ENCODE measurements around the gene NOL4L. TPM values are rescaled to one million over a fixed set of nuclear protein-coding genes. Genes with fewer than 3 reads are reported as not detected.
A peak's percentile ranks its signal among the peaks of the same experiment; 100 is the strongest.

The NOL4L gene
- total RNA-seq, 1 experiment from 2014 or later: 31.7 TPM

DNA sequence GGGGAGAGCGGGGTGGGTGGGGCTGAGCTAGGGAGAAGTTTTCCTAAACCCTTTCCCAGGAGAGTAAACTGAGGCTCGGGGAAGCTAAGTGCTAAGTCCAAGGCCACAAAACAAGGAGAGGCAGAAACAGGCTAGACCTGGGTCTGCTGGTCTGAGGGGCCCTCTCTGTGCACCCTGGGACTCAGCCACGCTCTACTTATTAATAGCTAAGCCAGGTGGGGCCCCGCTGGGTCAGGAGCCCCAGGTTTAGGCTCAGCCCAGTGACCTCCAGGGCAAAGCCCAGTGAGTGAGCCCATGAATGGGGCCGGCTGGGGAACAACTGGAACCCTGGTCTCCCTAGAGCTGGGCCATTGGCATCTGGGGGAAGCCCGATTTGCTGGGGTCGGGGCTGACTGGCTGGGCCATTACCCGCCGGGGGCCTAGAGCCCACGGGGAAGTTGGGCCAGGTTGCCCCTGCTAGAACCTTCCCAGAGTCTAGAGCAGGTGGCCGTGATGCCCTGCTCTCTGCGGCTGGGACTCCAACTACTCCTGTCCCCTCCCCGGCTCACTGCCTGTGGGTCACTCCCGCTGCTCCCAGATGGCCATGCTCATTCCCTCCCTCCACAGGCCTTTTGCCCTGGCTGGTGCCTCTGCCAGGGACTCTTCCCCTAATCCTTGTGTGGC lies 24.1 kb upstream of the NOL4L start:
- Histone ChIP-seq H3K4me1 (ENCODE audit: insufficient read depth, low read length) (no peaks in the 10 kb centered on the region), H3K4ac (ENCODE audit: low read depth, low read length) (no peak overlapping the region), H3K9ac (ENCODE audit: extremely low read depth, insufficient read length, low read length) (no peak overlapping the region), H3K79me2 (ENCODE audit: insufficient read depth, low read length) (no peaks in the 10 kb centered on the region), H3K27me3 (ENCODE audit: insufficient read depth, low read length) (no peaks in the 10 kb centered on the region), H2BK5ac (ENCODE audit: insufficient read length, low read length) (no peak overlapping the region), H2BK12ac (ENCODE audit: insufficient read length, low read depth, low read length) (no peak overlapping the region), H3K4me2 (ENCODE audit: insufficient read depth, insufficient read length, low read length) (no peak overlapping the region), H2BK15ac (ENCODE audit: low read depth, low read length) (no peak overlapping the region), H3K27ac (ENCODE audit: insufficient read length, low read depth, low read length) (no peak overlapping the region), H3K23ac (ENCODE audit: insufficient read length, low read depth, low read length) (no peak overlapping the region), H3T11ph (ENCODE audit: low read length) (no peak overlapping the region), H3K79me1 (ENCODE audit: insufficient read depth, low read depth, low read length, poor library complexity, severe bottlenecking) (no peaks in the 10 kb centered on the region), H3K18ac (ENCODE audit: insufficient read length, low read depth, low read length) (no peak overlapping the region), H2AK5ac (ENCODE audit: insufficient read length, low read length) (no peak overlapping the region), H4K91ac (ENCODE audit: insufficient read length, low read depth, low read length) (no peak overlapping the region), H4K20me1 (ENCODE audit: control insufficient read depth, insufficient read depth, insufficient read length) (no peaks in the 10 kb centered on the region), H2AFZ (ENCODE audit: low read length) (no peak overlapping the region), H3K23me2 (ENCODE audit: insufficient read length, low read depth, low read length, poor library complexity, severe bottlenecking) (no peaks in the 10 kb centered on the region), H4K8ac (replicated peaks; ENCODE audit: insufficient read length, low read depth, low read length) (no peak overlapping the region), H3K9me3 (ENCODE audit: control insufficient read depth, low read depth, low read length) (no peaks in the 10 kb centered on the region), H4K5ac (ENCODE audit: insufficient read length, low read depth, low read length) (no peak overlapping the region), H2BK20ac (ENCODE audit: low read depth, low read length, poor library complexity, severe bottlenecking) (no peak overlapping the region), H3K56ac (ENCODE audit: insufficient read length, low read depth, low read length) (no peak overlapping the region), H2BK120ac (ENCODE audit: low read depth, low read length, poor library complexity, severe bottlenecking) (no peak overlapping the region), H3K14ac (ENCODE audit: insufficient read depth, low read length) (peak overlapping the region; percentile 14; the same call in 1 of the 2 replicates)
- Mint-ChIP-seq H3K9me3 (no peaks in the 10 kb centered on the region), H3K27ac (no peak overlapping the region), H3K27me3 (ENCODE audit: low read depth) (peaks cover 5% of the 10 kb centered on the region), H3K36me3 (ENCODE audit: insufficient read depth in 1 of 3, low read depth in 3 of 3) (no peaks in the 10 kb centered on the region), H3K4me1 (peaks cover 7 to 12% of the 10 kb centered on the region in 2 experiments), H3K4me3 (no peak overlapping the region)
- DNase-seq: no peak
- TF ChIP-seq CTCF (conservative IDR thresholded peaks at IDR 0.05): no peak
- WGBS (ENCODE audit: extremely low coverage, insufficient read length, low lambda C conversion rate): no CpG with 5 or more reads among the region's 14 CpGs
